GM19452 (cell line): Measurements from ENCODE around the gene KRTAP10-10.
"Not testable (repeated sequence)": the region's sequence is repeated elsewhere in the genome, so short reads cannot be mapped to it uniquely, and the experiment has no call there.

Experiments used
- ATAC-seq: cut with Tn5 transposase; IDR thresholded peaks from one replicate; pipeline ENCODE4 v1.9.1; 2021; ENCODE audit not compliant: unreplicated experiment

Gene KRTAP10-10

DNA sequence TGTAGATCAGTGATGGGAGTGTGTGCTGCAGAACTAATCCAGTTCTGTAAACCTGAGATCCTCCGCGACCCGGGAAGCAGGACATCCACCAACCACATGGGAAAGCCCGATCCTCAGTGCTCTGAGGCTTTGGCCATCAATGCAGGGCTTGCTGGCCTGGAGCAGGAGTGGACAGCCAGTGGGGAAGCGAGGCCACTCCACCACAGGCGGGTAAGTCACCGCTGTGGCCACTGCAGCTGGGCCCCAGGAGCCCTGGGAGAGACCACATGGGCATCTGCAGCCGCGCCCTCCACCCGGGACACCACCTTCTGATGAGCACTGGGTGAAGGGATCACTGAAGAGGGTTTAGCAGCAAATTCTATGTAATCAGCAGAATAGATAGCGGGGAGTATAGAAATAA, 44.0 kb downstream of the KRTAP10-10 start:
- ATAC-seq: no peak

DNA sequence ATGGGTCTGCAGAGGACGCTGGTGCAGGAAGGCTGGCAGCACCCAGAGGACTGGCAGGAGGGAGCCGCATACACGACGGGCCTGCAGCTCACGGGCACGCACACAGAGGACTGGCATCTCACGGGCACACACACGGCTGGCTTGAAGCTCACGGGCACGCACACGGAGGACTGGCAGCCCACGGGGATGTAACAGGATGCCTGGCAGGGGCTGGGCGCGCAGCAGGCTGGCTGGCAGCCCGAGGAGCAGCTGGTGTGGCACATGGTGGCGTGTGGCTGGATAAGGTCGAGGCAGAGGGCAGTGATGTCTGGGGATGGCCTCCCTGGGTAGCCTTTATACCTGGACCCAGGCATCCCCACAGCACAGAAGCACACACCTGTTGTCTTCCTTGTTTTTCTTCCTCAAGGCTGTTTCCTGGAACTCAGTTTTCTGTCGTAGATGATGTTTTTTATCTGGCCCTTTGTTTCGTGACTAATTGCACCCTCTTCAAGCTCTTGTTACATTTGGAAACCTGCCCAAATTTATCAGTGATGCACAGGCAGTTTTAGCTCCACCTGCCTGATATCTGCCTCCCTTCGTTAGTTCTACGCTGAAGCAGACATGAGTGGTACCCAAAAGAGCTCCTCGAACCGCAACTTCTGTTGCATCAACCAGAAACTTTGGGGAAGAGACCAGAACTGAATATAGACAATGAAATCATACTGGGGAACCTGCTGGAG, 44.9 kb downstream of the KRTAP10-10 start, which contains the start of gene KRTAP12-1:
TSS of gene KRTAP12-1 (minus strand) at position 303 of the 719 bp plus-strand sequence. CDS start at position 263, 40 bp downstream.
- no peak for ATAC-seq

- ATAC-seq: no peak
Measured at GRCh38 chr21:44682580-44683151, 45.5 kb downstream of the KRTAP10-10 start.

GRCh38 chr21:44684077-44684476, 46.9 kb downstream of the KRTAP10-10 start:
- no peak for ATAC-seq

DNA sequence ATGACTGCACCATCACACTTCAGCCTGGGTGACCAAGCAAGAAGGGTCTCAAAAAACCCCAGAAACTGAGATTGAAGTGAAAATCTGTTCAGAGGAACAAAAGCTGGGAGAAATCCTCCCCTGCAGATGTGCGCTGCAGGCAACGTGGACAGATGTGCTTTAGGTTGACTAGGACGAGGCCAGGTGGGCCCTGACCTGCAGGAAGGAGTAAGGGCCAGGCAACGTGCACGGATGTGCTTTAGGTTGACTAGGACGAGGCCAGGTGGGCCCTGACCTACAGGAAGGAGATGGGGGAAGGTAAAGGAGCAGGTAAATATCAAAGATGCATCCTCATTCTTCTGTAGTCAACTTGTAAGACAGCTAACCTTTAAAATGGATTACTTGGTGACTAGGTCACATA, 47.3 kb downstream of the KRTAP10-10 start:
- ATAC-seq: no peak

- ATAC-seq: not testable (repeated sequence)
Measured at GRCh38 chr21:44685050-44685449, 47.9 kb downstream of the KRTAP10-10 start.

GRCh38 chr21:44686000-44686781, 49.0 kb downstream of the KRTAP10-10 start:
- no peak for ATAC-seq

- no peak for ATAC-seq
Measured at GRCh38 chr21:44686843-44687561, 49.8 kb downstream of the KRTAP10-10 start.

DNA sequence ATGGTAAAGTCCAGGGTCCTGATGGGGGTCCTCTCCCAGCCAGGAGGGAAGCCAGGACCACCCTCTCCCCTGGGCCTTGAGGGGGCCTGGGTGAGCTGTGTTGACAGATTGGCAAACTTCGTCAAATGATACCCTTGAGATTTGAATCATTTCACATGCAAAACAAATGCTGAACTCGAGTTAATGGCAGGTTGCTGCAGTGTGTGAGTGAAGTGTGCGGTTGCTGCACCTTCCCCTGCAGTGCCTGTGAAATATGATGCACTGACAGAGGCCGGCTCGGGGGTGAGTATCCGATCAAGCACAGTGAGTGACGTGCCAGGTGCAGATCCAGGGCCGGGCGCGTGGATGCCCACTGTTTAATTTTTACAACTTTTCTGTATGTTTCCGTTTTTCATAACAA, 50.5 kb downstream of the KRTAP10-10 start:
- ATAC-seq: no peak
